IMR-90 (cell line): ENCODE results near the gene WNT10A. TPM values are rescaled to one million over a fixed set of nuclear protein-coding genes. Genes with fewer than 3 reads are reported as not detected.

ENCODE experiments used
- ATAC-seq: fragments of 200-7000 bp; cut with Tn5 transposase; 2 replicates; pipeline ENCODE4 v1.9.1; 2020; ENCODE audit warnings: low read depth, mild to moderate bottlenecking, moderate library complexity
- BruUV-seq: library from RNA; stranded (reverse); fragments of 400-500 nt; replicated peaks from 2 replicates; lab custom pipeline; 2021; lab: Mats Ljungman, UMichigan
- CTCF ChIA-PET: fragments of 300-600 bp; formaldehyde crosslinking; extraction: SDS; loops from one replicate; lab custom pipeline; 2021; ENCODE audit warnings: antibody characterized with exemption; lab: Yijun Ruan, JAX
- POLR2A ChIA-PET: fragments of 300-600 bp; sonication (Branson Sonifier 250); formaldehyde crosslinking; loops from one replicate; lab custom pipeline; 2022; ENCODE audit warnings: antibody characterized with exemption; ENCODE audit not compliant: unreplicated experiment; lab: Charles Lee
- DNase-seq: peaks from one replicate; pipeline ENCODE4 v3.0.0; 2013
- H2AFZ ChIP-seq: replicated peaks from 2 replicates; pipeline ENCODE3; 2013; ENCODE audit warnings: low read length, mild to moderate bottlenecking; ENCODE audit not compliant: poor library complexity
- H2AK5ac ChIP-seq: 2 replicates; pipeline ENCODE4 v1.6.1; 2013; ENCODE audit warnings: low read depth, low read length, inconsistent platforms
- H2AK9ac ChIP-seq: replicated peaks from 2 replicates; pipeline ENCODE3; 2013; ENCODE audit warnings: mild to moderate bottlenecking, low read depth, low read length, moderate library complexity; ENCODE audit not compliant: poor library complexity
- H2BK120ac ChIP-seq: 2 replicates; pipeline ENCODE4 v1.6.1; 2013; ENCODE audit warnings: low read depth, low read length, inconsistent platforms
- H2BK15ac ChIP-seq: 3 replicates; pipeline ENCODE4 v1.6.1; 2013; ENCODE audit warnings: low read depth, low read length, inconsistent platforms
- H2BK20ac ChIP-seq: 2 replicates; pipeline ENCODE4 v1.6.1; 2013; ENCODE audit warnings: low read depth, mild to moderate bottlenecking, inconsistent platforms, low read length, moderate library complexity
- H2BK5ac ChIP-seq: 2 replicates; pipeline ENCODE4 v1.6.1; 2013; ENCODE audit warnings: mild to moderate bottlenecking, low read depth, low read length, inconsistent platforms; ENCODE audit not compliant: poor library complexity, severe bottlenecking
- H3K14ac ChIP-seq: replicated peaks from 2 replicates; pipeline ENCODE4 v1.6.1; 2013; ENCODE audit warnings: low read depth, low read length, inconsistent platforms
- H3K18ac ChIP-seq: 2 replicates; pipeline ENCODE4 v1.6.1; 2013; ENCODE audit warnings: low read depth, low read length, control low read depth
- H3K23ac ChIP-seq: 2 replicates; pipeline ENCODE4 v1.6.1; 2013; ENCODE audit warnings: low read depth, low read length, inconsistent platforms
- H3K27ac ChIP-seq: 2 replicates; pipeline ENCODE4 v1.5.1; 2013; ENCODE audit warnings: mild to moderate bottlenecking, control low read depth, low read length; ENCODE audit not compliant: insufficient read depth
- H3K27me3 ChIP-seq: 2 replicates; pipeline ENCODE4 v1.6.1; 2013; ENCODE audit warnings: low read length; ENCODE audit not compliant: control insufficient read depth, insufficient read depth
- H3K36me3 ChIP-seq: 2 replicates; pipeline ENCODE4 v1.6.1; 2013; ENCODE audit warnings: low read length, mixed read lengths; ENCODE audit not compliant: control insufficient read depth, insufficient read depth
- H3K4ac ChIP-seq: 2 replicates; pipeline ENCODE4 v1.6.1; 2013; ENCODE audit warnings: low read depth, low read length, inconsistent platforms
- H3K4me1 ChIP-seq: 2 replicates; pipeline ENCODE4 v1.6.1; 2013; ENCODE audit warnings: low read length, mixed read lengths; ENCODE audit not compliant: control insufficient read depth, insufficient read depth
- H3K4me2 ChIP-seq: 2 replicates; pipeline ENCODE4 v1.6.1; 2013; ENCODE audit warnings: low read depth, mild to moderate bottlenecking, control low read depth, low read length, moderate library complexity
- H3K4me3 ChIP-seq: 2 replicates; pipeline ENCODE4 v1.5.1; 2013; ENCODE audit warnings: low read depth, mild to moderate bottlenecking, control low read depth, low read length, moderate library complexity; ENCODE audit not compliant: insufficient read depth
- H3K56ac ChIP-seq: 2 replicates; pipeline ENCODE4 v1.6.1; 2013; ENCODE audit warnings: low read length, inconsistent platforms; ENCODE audit not compliant: insufficient read depth; ENCODE audit errors: extremely low read depth
- H3K79me1 ChIP-seq, 2 experiments: 2 replicates each; pipeline ENCODE4 v1.6.1; 2013; ENCODE audit warnings: low read length in 2 of 2, inconsistent platforms in 1 of 2, low read depth in 1 of 2
- H3K9ac ChIP-seq: 2 replicates; pipeline ENCODE4 v1.6.1; 2013; ENCODE audit warnings: low read depth, low read length, control low read depth
- H3K9me1 ChIP-seq: 2 replicates; pipeline ENCODE4 v1.6.1; 2013; ENCODE audit warnings: low read length, inconsistent platforms; ENCODE audit not compliant: insufficient read depth
- H3K9me3 ChIP-seq: 2 replicates; pipeline ENCODE4 v1.6.1; 2013; ENCODE audit warnings: low read length; ENCODE audit not compliant: control insufficient read depth, insufficient read depth
- H4K20me1 ChIP-seq: 2 replicates; pipeline ENCODE4 v1.6.1; 2013; ENCODE audit warnings: low read length, inconsistent platforms; ENCODE audit not compliant: insufficient read depth
- H4K5ac ChIP-seq: 2 replicates; pipeline ENCODE4 v1.6.1; 2013; ENCODE audit warnings: mild to moderate bottlenecking, low read depth, low read length, control low read depth
- H4K8ac ChIP-seq, 2 experiments: 2 replicates each; pipeline ENCODE4 v1.6.1; 2013; ENCODE audit warnings: low read depth in 2 of 2, low read length in 2 of 2, control low read depth in 1 of 2, inconsistent platforms in 1 of 2
- H4K91ac ChIP-seq: 2 replicates; pipeline ENCODE4 v1.6.1; 2013; ENCODE audit warnings: low read depth, low read length, inconsistent platforms; ENCODE audit not compliant: insufficient read depth
- MAFK ChIP-seq: IDR thresholded peaks from 2 replicates; pipeline ENCODE4 v1.6.1; 2012; ENCODE audit warnings: low read depth, low read length, improper control_type of control experiment
- RAD21 ChIP-seq: IDR thresholded peaks from 2 replicates; pipeline ENCODE4 v1.6.1; 2012; ENCODE audit warnings: low read length, improper control_type of control experiment
- WGBS, 2 experiments: methylation state at CpG; one replicate each; pipeline versions ENCODE4 v1.1.5 to v1.1.7; 2013; ENCODE audit warnings: missing lambda C conversion rate in 2 of 2; ENCODE audit not compliant: insufficient read length in 1 of 2; ENCODE audit errors: extremely low coverage in 2 of 2; 5-methylcytosine and 5-hydroxymethylcytosine counted together
- dilution Hi-C: fragments of 300-500 bp; cut with HindIII; formaldehyde crosslinking; loops from one replicate; pipeline ENCODE4 v1.14.3; 2018; ENCODE audit warnings: low sequenced_read_pairs; ENCODE audit not compliant: unreplicated experiment
- in situ Hi-C: fragments of 300-500 bp; cut with MboI; formaldehyde crosslinking; loops from 3 replicates; pipeline ENCODE4 v1.14.3; 2019; ENCODE audit warnings: low sequenced_read_pairs, inconsistent platforms, mixed read lengths
- intact Hi-C: fragments of 100-400 bp; cut with micrococcal nuclease; formaldehyde crosslinking; loops from 2 replicates; pipeline ENCODE4 v1.10.0; 2022
- polyA plus RNA-seq, 3 experiments: library from polyadenylated mRNA; depleted of rRNA; stranded (reverse); fragments of >200 nt; gene quantifications; 2 replicates each; pipeline ENCODE4 v1.2.3, GENCODE V29; 2012; ENCODE audit warnings: low replicate concordance in 1 of 3
- total RNA-seq: library from RNA; depleted of rRNA; stranded (reverse); fragments of >200 nt; gene quantifications from 2 replicates; pipeline ENCODE4 v1.2.3, GENCODE V29; 2012

WNT10A gene
- total and polyA plus RNA-seq, 2 of the 4 experiments (the other 2 are of a cell fraction) = not detected

- no TSS peak for BruUV-seq
- Histone ChIP-seq H3K9ac (no peak overlapping the region), H3K14ac (no peak overlapping the region), H3K79me1 (no peaks in the 10 kb centered on the region), H2BK15ac (no peak overlapping the region), H3K56ac (no peak overlapping the region), H3K27ac (no peak overlapping the region), H3K36me3 (no peaks in the 10 kb centered on the region), H3K9me3 (peaks cover 3% of the 10 kb centered on the region; the same call in 1 of the 2 replicates), H3K23ac (no peak overlapping the region), H2BK5ac (no peak overlapping the region), H3K4me3 (no peak overlapping the region), H2BK120ac (no peak overlapping the region), H2AK5ac (no peak overlapping the region), H4K8ac (no peak overlapping the region), H2AK9ac (no peak overlapping the region), H3K4me2 (no peak overlapping the region), H4K20me1 (no peaks in the 10 kb centered on the region), H2BK20ac (no peak overlapping the region), H3K4me1 (no peaks in the 10 kb centered on the region), H4K5ac (no peak overlapping the region), H3K9me1 (no peaks in the 10 kb centered on the region), H3K4ac (no peak overlapping the region), H2AFZ (no peak overlapping the region), H3K27me3 (peaks cover 24% of the 10 kb centered on the region), H3K18ac (no peak overlapping the region), H4K91ac (no peak overlapping the region)
- TF ChIP-seq MAFK (peak; percentile 32; the same call in 1 of the 2 replicates), RAD21 (no peak)
- intact Hi-C loops = no loop called here
- ATAC-seq = no peak
- in situ Hi-C loops = no loop called here
- ChIA-PET CTCF (no interaction called here), POLR2A (interaction anchor here (0.6 kb wide), 1 partner anchor 56 kb away, joined by 6 read pairs; no protein-coding TSS in a partner anchor)
- dilution Hi-C loops = no loop called here
- no CpG with 5 or more reads among the region's 2 CpGs for WGBS, 2 experiments
- no peak for DNase-seq
These were observed 44.8 kb downstream of the WNT10A start for GRCh38 chr2:218925434-218925833.
